Activated CD8-positive, alpha-beta memory T cell treated with anti-CD3 and anti-CD28 coated beads, Interleukin-2, amount 10 ng/mL, durations not matched to agents 7 days and 5 days (primary cell): Measurements from ENCODE around the gene OAS1. TPM values are rescaled to one million over a fixed set of nuclear protein-coding genes. Genes with fewer than 3 reads are reported as not detected.
"Not testable (repeated sequence)": the region's sequence is repeated elsewhere in the genome, so short reads cannot be mapped to it uniquely, and the experiment has no call there.

ENCODE experiments used
- ATAC-seq: fragments of 150-1000 bp; cut with Tn5 transposase; one replicate; pipeline ENCODE4 v1.10.0; 2021; ENCODE audit warnings: moderate library complexity
- CTCF ChIA-PET: fragments of 350-600 bp; sonication (Branson Sonifier 250); formaldehyde crosslinking; loops from one replicate; lab custom pipeline; 2021; ENCODE audit warnings: antibody characterized with exemption; lab: Charles Lee
- DNase-seq: peaks from one replicate; pipeline ENCODE4 v3.0.0-alpha.2; 2020
- H3K27ac Mint-ChIP-seq: one replicate; pipeline ENCODE4 v1.8.0; 2021; ENCODE audit warnings: mild to moderate bottlenecking, mixed read lengths
- H3K27me3 Mint-ChIP-seq: one replicate; pipeline ENCODE4 v1.8.0; 2021; ENCODE audit warnings: mixed read lengths
- H3K36me3 Mint-ChIP-seq: one replicate; pipeline ENCODE4 v1.8.0; 2021; ENCODE audit warnings: mild to moderate bottlenecking, mixed read lengths
- H3K4me1 Mint-ChIP-seq: one replicate; pipeline ENCODE4 v1.8.0; 2021; ENCODE audit warnings: mixed read lengths
- H3K4me3 Mint-ChIP-seq: one replicate; pipeline ENCODE4 v1.8.0; 2021; ENCODE audit warnings: mild to moderate bottlenecking, moderate library complexity, mixed read lengths
- H3K9me3 Mint-ChIP-seq: one replicate; pipeline ENCODE4 v1.8.0; 2022; ENCODE audit warnings: low read depth, mixed read lengths
- total RNA-seq, 2 experiments: library from RNA; stranded (reverse); gene quantifications; one replicate each; pipeline ENCODE4 v1.2.3, GENCODE V29; 2021

OAS1 gene
- total RNA-seq, 2 experiments from 2014 or later: 161 to 292 TPM

- DNase-seq (peak; percentile 40), ATAC-seq (peak; percentile 14)
- Mint-ChIP-seq H3K36me3 (peaks cover 59% of the 10 kb centered on the region), H3K4me3 (peak overlapping the region; percentile 97), H3K9me3 (peaks cover 6% of the 10 kb centered on the region), H3K4me1 (peaks cover 73% of the 10 kb centered on the region), H3K27me3 (no peaks in the 10 kb centered on the region), H3K27ac (peak overlapping the region; percentile 97)
- CTCF ChIA-PET: interaction anchor here (0.9 to 4.1 kb wide), 11 partner anchors 10 to 277 kb away, joined by 3 to 20 read pairs (median 5); partner anchors contain the start of genes OAS2 and OAS3
Measured at GRCh38 chr12:112907415-112908157, 824 bp downstream of the OAS1 start.

GRCh38 chr12:112908548-112908947 lies 1.8 kb downstream of the OAS1 start:
- H3K9me3 Mint-ChIP-seq: peaks cover 13% of the 10 kb centered on the region
- H3K27ac Mint-ChIP-seq: peak overlapping the region; percentile 97
- peaks cover 69% of the 10 kb centered on the region for H3K36me3 Mint-ChIP-seq
- peaks cover 75% of the 10 kb centered on the region for H3K4me1 Mint-ChIP-seq
- CTCF ChIA-PET: interaction anchor here (0.9 to 4.1 kb wide), 6 partner anchors 8 to 84 kb away, joined by 3 to 20 read pairs (median 8); partner anchors contain the start of genes OAS2 and OAS3
- peak overlapping the region; percentile 97 for H3K4me3 Mint-ChIP-seq
- no peak for ATAC-seq
- peak; percentile 38 for DNase-seq
- H3K27me3 Mint-ChIP-seq: no peaks in the 10 kb centered on the region

- no peaks in the 10 kb centered on the region for H3K27me3 Mint-ChIP-seq
- H3K27ac Mint-ChIP-seq: peak overlapping the region; percentile 97
- peaks cover 13% of the 10 kb centered on the region for H3K9me3 Mint-ChIP-seq
- no peak for ATAC-seq
- peaks cover 80% of the 10 kb centered on the region for H3K36me3 Mint-ChIP-seq
- H3K4me3 Mint-ChIP-seq: peak overlapping the region; percentile 97
- DNase-seq: no peak
- peaks cover 76% of the 10 kb centered on the region for H3K4me1 Mint-ChIP-seq
- CTCF ChIA-PET: interaction anchor here (0.7 to 1.7 kb wide), 2 partner anchors 9 to 83 kb away, joined by 3 to 8 read pairs; no protein-coding TSS in a partner anchor
Measured at GRCh38 chr12:112909693-112910092, 2.9 kb downstream of the OAS1 start.

- DNase-seq: no peak
- CTCF ChIA-PET: no interaction called here
- H3K27ac Mint-ChIP-seq: no peak overlapping the region
- no peak overlapping the region for H3K4me3 Mint-ChIP-seq
- no peak for ATAC-seq
- H3K27me3 Mint-ChIP-seq: no peaks in the 10 kb centered on the region
- peaks cover 97% of the 10 kb centered on the region for H3K36me3 Mint-ChIP-seq
- peaks cover 74% of the 10 kb centered on the region for H3K4me1 Mint-ChIP-seq
- peaks cover 13% of the 10 kb centered on the region for H3K9me3 Mint-ChIP-seq
Measured at GRCh38 chr12:112913038-112913688, 6.4 kb downstream of the OAS1 start.

- ATAC-seq, H3K27ac Mint-ChIP-seq, H3K4me3 Mint-ChIP-seq, H3K27me3 Mint-ChIP-seq, CTCF ChIA-PET, DNase-seq: not testable (repeated sequence)
- Mint-ChIP-seq H3K9me3 (peaks cover 13% of the 10 kb centered on the region), H3K4me1 (peaks cover 67% of the 10 kb centered on the region), H3K36me3 (peaks cover 97% of the 10 kb centered on the region)
Measured at GRCh38 chr12:112913888-112914287, 7.1 kb downstream of the OAS1 start.

GRCh38 chr12:112916270-112916669 lies 9.5 kb downstream of the OAS1 start:
- CTCF ChIA-PET: interaction anchor here (1.3 to 1.7 kb wide), 3 partner anchors 9 to 15 kb away, joined by 5 to 6 read pairs (median 5); no protein-coding TSS in a partner anchor
- Mint-ChIP-seq H3K4me3 (no peak overlapping the region), H3K36me3 (peaks cover 94% of the 10 kb centered on the region), H3K27me3 (no peaks in the 10 kb centered on the region), H3K4me1 (peaks cover 44% of the 10 kb centered on the region), H3K9me3 (peaks cover 13% of the 10 kb centered on the region), H3K27ac (no peak overlapping the region)
- DNase-seq (no peak), ATAC-seq (no peak)

- DNase-seq: peak; percentile 31
- Mint-ChIP-seq H3K9me3 (no peaks in the 10 kb centered on the region), H3K27ac (no peak overlapping the region), H3K4me3 (no peak overlapping the region), H3K27me3 (no peaks in the 10 kb centered on the region), H3K36me3 (peaks cover 86% of the 10 kb centered on the region), H3K4me1 (peaks cover 21% of the 10 kb centered on the region)
- ATAC-seq: no peak
- CTCF ChIA-PET: no interaction called here
Measured at GRCh38 chr12:112919121-112919520, 12.4 kb downstream of the OAS1 start.

GRCh38 chr12:112924986-112925385 lies 18.2 kb downstream of the OAS1 start:
- H3K4me3 Mint-ChIP-seq: no peak overlapping the region
- H3K9me3 Mint-ChIP-seq: no peaks in the 10 kb centered on the region
- CTCF ChIA-PET: interaction anchor here (0.8 kb wide), 1 partner anchor 24 kb away, joined by 4 read pairs; no protein-coding TSS in a partner anchor
- H3K27me3 Mint-ChIP-seq: no peaks in the 10 kb centered on the region
- no peak overlapping the region for H3K27ac Mint-ChIP-seq
- peaks cover 75% of the 10 kb centered on the region for H3K36me3 Mint-ChIP-seq
- peak; percentile 28 for DNase-seq
- no peak for ATAC-seq
- peaks cover 5% of the 10 kb centered on the region for H3K4me1 Mint-ChIP-seq

- H3K4me1 Mint-ChIP-seq, CTCF ChIA-PET, ATAC-seq, H3K4me3 Mint-ChIP-seq, H3K27me3 Mint-ChIP-seq, H3K9me3 Mint-ChIP-seq, H3K27ac Mint-ChIP-seq: not testable (repeated sequence)
- DNase-seq: peak; percentile 22
- peaks cover 68% of the 10 kb centered on the region for H3K36me3 Mint-ChIP-seq
Measured at GRCh38 chr12:112926416-112927033, 19.8 kb downstream of the OAS1 start.

- H3K27ac Mint-ChIP-seq: no peak overlapping the region
- no peaks in the 10 kb centered on the region for H3K9me3 Mint-ChIP-seq
- peaks cover 62% of the 10 kb centered on the region for H3K36me3 Mint-ChIP-seq
- no peaks in the 10 kb centered on the region for H3K27me3 Mint-ChIP-seq
- ATAC-seq: no peak
- CTCF ChIA-PET: no interaction called here
- H3K4me1 Mint-ChIP-seq: peaks cover 5% of the 10 kb centered on the region
- peak; percentile 23 for DNase-seq
- no peak overlapping the region for H3K4me3 Mint-ChIP-seq
Measured at GRCh38 chr12:112927475-112927874, 20.7 kb downstream of the OAS1 start.

GRCh38 chr12:112927925-112928324 lies 21.2 kb downstream of the OAS1 start:
- Mint-ChIP-seq H3K27ac (no peak overlapping the region), H3K36me3 (peaks cover 59% of the 10 kb centered on the region), H3K27me3 (no peaks in the 10 kb centered on the region), H3K4me3 (no peak overlapping the region), H3K4me1 (peaks cover 5% of the 10 kb centered on the region), H3K9me3 (no peaks in the 10 kb centered on the region)
- peak; percentile 31 for DNase-seq
- no peak for ATAC-seq
- CTCF ChIA-PET: no interaction called here

GRCh38 chr12:112928978-112929377 lies 22.2 kb downstream of the OAS1 start:
- no peaks in the 10 kb centered on the region for H3K9me3 Mint-ChIP-seq
- CTCF ChIA-PET: interaction anchor here (1.2 kb wide), 1 partner anchor 29 kb away, joined by 3 read pairs; no protein-coding TSS in a partner anchor

GRCh38 chr12:112929715-112930114 lies 23.0 kb downstream of the OAS1 start:
- CTCF ChIA-PET: interaction anchor here (1.2 kb wide), 1 partner anchor 30 kb away, joined by 3 read pairs; no protein-coding TSS in a partner anchor
- Mint-ChIP-seq H3K27ac (no peak overlapping the region), H3K4me3 (no peak overlapping the region), H3K9me3 (no peaks in the 10 kb centered on the region), H3K4me1 (peaks cover 6% of the 10 kb centered on the region), H3K27me3 (no peaks in the 10 kb centered on the region), H3K36me3 (peaks cover 44% of the 10 kb centered on the region)
- DNase-seq (no peak), ATAC-seq (no peak)

More at GRCh38 chr12:112928978-112929377, 22.2 kb downstream of the OAS1 start:
- H3K4me1 Mint-ChIP-seq: peaks cover 3% of the 10 kb centered on the region
- H3K27me3 Mint-ChIP-seq: no peaks in the 10 kb centered on the region
- H3K27ac Mint-ChIP-seq: no peak overlapping the region
- peaks cover 49% of the 10 kb centered on the region for H3K36me3 Mint-ChIP-seq
- no peak for ATAC-seq
- DNase-seq: peak; percentile 38
- H3K4me3 Mint-ChIP-seq: no peak overlapping the region
